ENCODE measurements around the gene THSD7A. TPM values are rescaled to one million over a fixed set of nuclear protein-coding genes. Genes with fewer than 3 reads are reported as not detected.

Gene THSD7A
- total and polyA plus RNA-seq, 2 of the 13 experiments (the other 11 are each of a cell fraction or from before 2014, with no cell fraction given): 0.01 to 0.07 TPM

GRCh38 chr7:11751315-11751714 lies 80.7 kb downstream of the THSD7A start:
- H4K20me1 ChIP-seq (ENCODE audit: insufficient read depth, low read length): no peaks in the 10 kb centered on the region
- FAIRE-seq (no peak), DNase-seq (ENCODE audit: low spot score) (no peak), ATAC-seq (no peak)
- TF ChIP-seq HOXA5 (CRISPR knock-in tag; IDR thresholded peaks at IDR 0.05): no peak
- H3K4me1 ChIP-seq (ENCODE audit: insufficient read depth, low read length): no peaks in the 10 kb centered on the region
- H3K36me3 ChIP-seq (replicated peaks in 1 of 2; ENCODE audit: control insufficient read depth in 1 of 2, insufficient read depth in 2 of 2, low read length in 2 of 2): no peaks in the 10 kb centered on the region
- H3K9me3 ChIP-seq (ENCODE audit: low read length): no peaks in the 10 kb centered on the region
- intact Hi-C loops (cut with micrococcal nuclease; ENCODE audit: unreplicated experiment) (no loop called here), in situ Hi-C loops (cut with HindIII; ENCODE audit: extremely low pct_ligation_motif_present, low pct_unique_long_range_greater_than_20kb) (no loop called here)
- H3K27ac ChIP-seq (ENCODE audit: extremely low read length, insufficient read depth, low read length): no peak overlapping the region
- H3K4me3 ChIP-seq (replicated peaks in 1 of 3; ENCODE audit: insufficient read depth in 1 of 3, low read depth in 2 of 3, low read length in 3 of 3): no peak overlapping the region
- WGBS (ENCODE audit: low lambda C conversion rate): 7% methylated on average over 2 of the region's 2 CpGs
- H3K9ac ChIP-seq (ENCODE audit: insufficient read depth, low read depth, low read length): no peak overlapping the region
- H2AFZ ChIP-seq (ENCODE audit: low read length): no peak overlapping the region
- no peaks in the 10 kb centered on the region for H3K79me2 ChIP-seq (ENCODE audit: insufficient read depth, low read length)
- CTCF ChIA-PET (ENCODE audit: low intra/inter-chr PET ratio, low total read pairs): no interaction called here
- POLR2A ChIA-PET: no interaction called here
- BruUV-seq (replicated peaks): no TSS peak
- no peaks in the 10 kb centered on the region for H3K27me3 ChIP-seq (ENCODE audit: control insufficient read depth in 1 of 2, insufficient read depth in 2 of 2, low read length in 2 of 2)
- H3K4me2 ChIP-seq (ENCODE audit: low read depth, low read length): no peak overlapping the region

GRCh38 chr7:11750191-11750590 lies 81.8 kb downstream of the THSD7A start:
- Histone ChIP-seq H3K36me3 (replicated peaks in 1 of 2; ENCODE audit: control insufficient read depth in 1 of 2, insufficient read depth in 2 of 2, low read length in 2 of 2) (no peaks in the 10 kb centered on the region), H2AFZ (ENCODE audit: low read length) (no peak overlapping the region), H3K79me2 (ENCODE audit: insufficient read depth, low read length) (no peaks in the 10 kb centered on the region), H3K4me2 (ENCODE audit: low read depth, low read length) (no peak overlapping the region), H3K27ac (ENCODE audit: extremely low read length, insufficient read depth, low read length) (no peak overlapping the region), H4K20me1 (ENCODE audit: insufficient read depth, low read length) (no peaks in the 10 kb centered on the region), H3K4me3 (replicated peaks in 1 of 3; ENCODE audit: insufficient read depth in 1 of 3, low read depth in 2 of 3, low read length in 3 of 3) (no peak overlapping the region), H3K9me3 (ENCODE audit: low read length) (no peaks in the 10 kb centered on the region), H3K27me3 (ENCODE audit: control insufficient read depth in 1 of 2, insufficient read depth in 2 of 2, low read length in 2 of 2) (no peaks in the 10 kb centered on the region), H3K4me1 (ENCODE audit: insufficient read depth, low read length) (no peaks in the 10 kb centered on the region), H3K9ac (ENCODE audit: insufficient read depth, low read depth, low read length) (no peak overlapping the region)
- no peak for DNase-seq (ENCODE audit: low spot score)
- no TSS peak for BruUV-seq (replicated peaks)
- intact Hi-C loops (cut with micrococcal nuclease; ENCODE audit: unreplicated experiment): no loop called here
- in situ Hi-C loops (cut with HindIII; ENCODE audit: extremely low pct_ligation_motif_present, low pct_unique_long_range_greater_than_20kb): no loop called here
- WGBS (ENCODE audit: low lambda C conversion rate): 12% methylated on average over 6 of the region's 6 CpGs
- CTCF ChIA-PET (ENCODE audit: low intra/inter-chr PET ratio, low total read pairs): no interaction called here
- POLR2A ChIA-PET: no interaction called here
- ATAC-seq: no peak
- no peak for TF ChIP-seq HNRNPK (IDR thresholded peaks at IDR 0.05; ENCODE audit: low read depth, low read length, poor library complexity, severe bottlenecking)
- TF ChIP-seq KLF12 (CRISPR knock-in tag; IDR thresholded peaks at IDR 0.05; ENCODE audit: borderline replicate concordance): no peak
- no peak for TF ChIP-seq PBX2 (CRISPR knock-in tag; IDR thresholded peaks at IDR 0.05)
- no peak for TF ChIP-seq NFIB (CRISPR knock-in tag; IDR thresholded peaks at IDR 0.05; ENCODE audit: borderline replicate concordance)
- TF ChIP-seq TCF7L2 (IDR thresholded peaks at IDR 0.05; ENCODE audit: low read depth, low read length): no peak
- no peak for TF ChIP-seq FOXA1 (IDR thresholded peaks at IDR 0.05)
- no peak for TF ChIP-seq FOXA1 (CRISPR knock-in tag; IDR thresholded peaks at IDR 0.05)
- FAIRE-seq: no peak
